ENCODE results near the gene TXNDC12.

TXNDC12 gene

GRCh38 chr1:51990478-51990965, 64.5 kb downstream of the TXNDC12 start, which contains the start of gene RAB3B (continued):
- TF ChIP-seq ATF2 (tag by site-specific recombination; IDR thresholded peaks at IDR 0.05; ENCODE audit: low read depth) (no peak), PBX3 (CRISPR knock-in tag; IDR thresholded peaks at IDR 0.05) (no peak), ZIC2 (tag by site-specific recombination; IDR thresholded peaks at IDR 0.05) (0 out of 2 replicates have a peak, but pooled peaks have one; percentile 11), FEZF1 (tag by site-specific recombination; IDR thresholded peaks at IDR 0.05) (no peak), SP7 (tag by site-specific recombination; IDR thresholded peaks at IDR 0.05) (peak; percentile 39; the same call in 1 of the 2 replicates), BCL11B (tag by site-specific recombination; IDR thresholded peaks at IDR 0.05; ENCODE audit: low read depth) (no peak), ZNF341 (tag by site-specific recombination; IDR thresholded peaks at IDR 0.05; ENCODE audit: low read depth) (no peak), ZNF776 (tag by site-specific recombination; IDR thresholded peaks at IDR 0.05; ENCODE audit: borderline replicate concordance) (no peak), KLF9 (tag by site-specific recombination; IDR thresholded peaks at IDR 0.05; ENCODE audit: low read depth) (peak; percentile 35; the same call in 1 of the 2 replicates), GLIS2 (tag by site-specific recombination; IDR thresholded peaks at IDR 0.05) (peak; percentile 18; the same call in 1 of the 2 replicates), ZNF24 (tag by site-specific recombination; IDR thresholded peaks at IDR 0.05) (0 out of 2 replicates have a peak, but pooled peaks have one; percentile 23), ZNF324 (tag by site-specific recombination; IDR thresholded peaks at IDR 0.05) (0 out of 2 replicates have a peak, but pooled peaks have one; percentile 32), ZFHX2 (tag by site-specific recombination; conservative IDR thresholded peaks at IDR 0.05) (no peak), ZNF692 (tag by site-specific recombination; IDR thresholded peaks at IDR 0.05) (peak; percentile 23; the same call in 1 of the 2 replicates), ZSCAN18 (tag by site-specific recombination; IDR thresholded peaks at IDR 0.05) (no peak), ZNF701 (tag by site-specific recombination; IDR thresholded peaks at IDR 0.05) (no peak), ZSCAN30 (tag by site-specific recombination; IDR thresholded peaks at IDR 0.05) (peak; percentile 75; the same call in 1 of the 2 replicates), ZNF114 (tag by site-specific recombination; IDR thresholded peaks at IDR 0.05) (no peak), ZBTB8A (tag by site-specific recombination; IDR thresholded peaks at IDR 0.05) (peak; percentile 92), ZNF561 (tag by site-specific recombination; IDR thresholded peaks at IDR 0.05; ENCODE audit: borderline replicate concordance) (0 out of 2 replicates have a peak, but pooled peaks have one; percentile 73), ZBTB6 (tag by site-specific recombination; IDR thresholded peaks at IDR 0.05) (peak; percentile 90), ZNF416 (tag by site-specific recombination; IDR thresholded peaks at IDR 0.05) (no peak), ZNF704 (tag by site-specific recombination; IDR thresholded peaks at IDR 0.05) (no peak), ZNF513 (tag by site-specific recombination; IDR thresholded peaks at IDR 0.05) (no peak), PRDM4 (tag by site-specific recombination; IDR thresholded peaks at IDR 0.05) (no peak), ZNF350 (tag by site-specific recombination; IDR thresholded peaks at IDR 0.05) (no peak), MZF1 (tag by site-specific recombination; IDR thresholded peaks at IDR 0.05; ENCODE audit: borderline replicate concordance) (no peak), ZNF211 (tag by site-specific recombination; IDR thresholded peaks at IDR 0.05; ENCODE audit: low read depth) (no peak), ZNF335 (tag by site-specific recombination; conservative IDR thresholded peaks at IDR 0.05) (peak; percentile 51; the same call in 1 of the 2 replicates)
